IMR-90 (cell line): ENCODE results near the gene CGB7. TPM values are rescaled to one million over a fixed set of nuclear protein-coding genes. Genes with fewer than 3 reads are reported as not detected.

Source experiments
- CTCF ChIP-seq: conservative IDR thresholded peaks from 2 replicates; pipeline ENCODE4 v1.5.1; 2012; ENCODE audit warnings: mild to moderate bottlenecking, low read depth, low read length, improper control_type of control experiment
- polyA plus RNA-seq, 3 experiments: library from polyadenylated mRNA; depleted of rRNA; stranded (reverse); fragments of >200 nt; gene quantifications; 2 replicates each; pipeline ENCODE4 v1.2.3, GENCODE V29; 2012; ENCODE audit warnings: low replicate concordance in 1 of 3
- total RNA-seq: library from RNA; depleted of rRNA; stranded (reverse); fragments of >200 nt; gene quantifications from 2 replicates; pipeline ENCODE4 v1.2.3, GENCODE V29; 2012

CGB7 gene
- total and polyA plus RNA-seq, 2 of the 4 experiments (the other 2 are of a cell fraction): 1.7 TPM; not detected in 1

GRCh38 chr19:49085020-49085867, 27.7 kb upstream of the CGB7 start, which contains the start of gene SNRNP70 (continued):
- no peak for TF ChIP-seq CTCF
